Activated CD4-positive, alpha-beta memory T cell treated with anti-CD3 and anti-CD28 coated beads for 36 hours (primary cell): ENCODE results near the gene HAGH. TPM values are rescaled to one million over a fixed set of nuclear protein-coding genes. Genes with fewer than 3 reads are reported as not detected.

ENCODE experiments used
- CTCF ChIA-PET: fragments of 350-600 bp; sonication (Branson Sonifier 250); formaldehyde crosslinking; loops from one replicate; lab custom pipeline; 2021; ENCODE audit warnings: antibody characterized with exemption, inconsistent platforms; lab: Charles Lee
- POLR2A ChIA-PET: fragments of 350-600 bp; sonication (Branson Sonifier 250); formaldehyde crosslinking; loops from one replicate; lab custom pipeline; 2021; ENCODE audit warnings: antibody characterized with exemption; lab: Charles Lee
- DNase-seq: peaks from one replicate; pipeline ENCODE4 v3.0.0-alpha.2; 2020
- H3K27ac Mint-ChIP-seq: one replicate; pipeline ENCODE4 v1.8.0; 2021; ENCODE audit warnings: mixed read lengths
- H3K27me3 Mint-ChIP-seq: one replicate; pipeline ENCODE4 v1.8.0; 2021; ENCODE audit warnings: mixed read lengths
- H3K36me3 Mint-ChIP-seq: one replicate; pipeline ENCODE4 v1.8.0; 2021; ENCODE audit warnings: mixed read lengths
- H3K4me1 Mint-ChIP-seq: one replicate; pipeline ENCODE4 v1.8.0; 2021; ENCODE audit warnings: low read depth, mixed read lengths
- H3K4me3 Mint-ChIP-seq: one replicate; pipeline ENCODE4 v1.8.0; 2021; ENCODE audit warnings: mild to moderate bottlenecking, mixed read lengths
- H3K9me3 Mint-ChIP-seq: one replicate; pipeline ENCODE4 v1.8.0; 2021; ENCODE audit warnings: mixed read lengths
- intact Hi-C: fragments of 100-400 bp; cut with micrococcal nuclease; formaldehyde crosslinking; loops from one replicate; pipeline ENCODE4 v1.15.1; 2023
- total RNA-seq, 2 experiments: library from RNA; stranded (reverse); gene quantifications; one replicate each; pipeline ENCODE4 v1.2.3, GENCODE V29; 2021

The HAGH gene
- total RNA-seq, 2 experiments from 2014 or later = 45.1 to 46.2 TPM

DNA sequence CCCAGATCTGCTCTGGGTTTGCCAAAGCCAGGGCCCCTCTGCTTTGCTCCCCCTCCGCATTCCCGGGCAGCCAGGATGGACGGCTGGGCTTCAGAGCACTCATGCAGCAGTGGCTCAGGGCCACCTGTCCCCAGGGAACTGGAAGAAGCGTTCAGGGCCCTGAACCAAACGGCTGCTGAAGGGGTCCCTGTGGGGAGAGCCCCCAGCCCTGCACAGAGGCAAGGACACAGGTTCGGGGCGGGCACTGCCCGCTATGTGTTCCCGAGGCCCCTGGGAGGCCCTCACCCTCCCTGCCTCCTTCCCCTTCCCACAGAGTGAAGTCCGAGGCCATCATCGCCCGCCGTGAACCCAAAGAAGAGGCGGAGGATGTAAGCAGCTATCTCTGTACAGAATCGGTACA is 65.7 kb downstream of the HAGH start:
- no peak for DNase-seq
- Mint-ChIP-seq H3K27me3 (no peaks in the 10 kb centered on the region), H3K9me3 (no peaks in the 10 kb centered on the region), H3K36me3 (peaks cover 4% of the 10 kb centered on the region), H3K4me3 (no peak overlapping the region), H3K4me1 (peaks cover 9% of the 10 kb centered on the region), H3K27ac (no peak overlapping the region)
- intact Hi-C loops = no loop called here
- ChIA-PET POLR2A (no interaction called here), CTCF (interaction anchor here (1.3 kb wide), 1 partner anchor 37 kb away, joined by 3 read pairs; no protein-coding TSS in a partner anchor)

- H3K4me1 Mint-ChIP-seq = peaks cover 9% of the 10 kb centered on the region
- H3K27ac Mint-ChIP-seq = no peak overlapping the region
- H3K4me3 Mint-ChIP-seq = no peak overlapping the region
- intact Hi-C loops = no loop called here
- DNase-seq = no peak
- ChIA-PET POLR2A (interaction anchor here (1.4 kb wide), 1 partner anchor 11 kb away, joined by 3 read pairs; no protein-coding TSS in a partner anchor), CTCF (no interaction called here)
- H3K36me3 Mint-ChIP-seq = peaks cover 4% of the 10 kb centered on the region
- H3K9me3 Mint-ChIP-seq = no peaks in the 10 kb centered on the region
- H3K27me3 Mint-ChIP-seq = no peaks in the 10 kb centered on the region
Measured at GRCh38 chr16:1759511-1759910, 67.1 kb downstream of the HAGH start.

GRCh38 chr16:1758923-1759322 is 67.7 kb downstream of the HAGH start:
- CTCF ChIA-PET = interaction anchor here (0.8 kb wide), 1 partner anchor 35 kb away, joined by 3 read pairs; no protein-coding TSS in a partner anchor
- intact Hi-C loops = no loop called here
- Mint-ChIP-seq H3K4me1 (peaks cover 9% of the 10 kb centered on the region), H3K27me3 (no peaks in the 10 kb centered on the region), H3K36me3 (peaks cover 6% of the 10 kb centered on the region), H3K9me3 (no peaks in the 10 kb centered on the region), H3K27ac (no peak overlapping the region), H3K4me3 (no peak overlapping the region)
- POLR2A ChIA-PET = interaction anchor here (1.4 kb wide), 1 partner anchor 12 kb away, joined by 3 read pairs; no protein-coding TSS in a partner anchor
- DNase-seq = no peak

GRCh38 chr16:1757714-1758461 is 68.7 kb downstream of the HAGH start:
- Mint-ChIP-seq H3K9me3 (no peaks in the 10 kb centered on the region), H3K4me3 (no peak overlapping the region), H3K27me3 (no peaks in the 10 kb centered on the region), H3K27ac (peak overlapping the region; percentile 43), H3K4me1 (peaks cover 9% of the 10 kb centered on the region), H3K36me3 (peaks cover 6% of the 10 kb centered on the region)
- POLR2A ChIA-PET = no interaction called here
- DNase-seq = no peak
- CTCF ChIA-PET = interaction anchor here (0.8 kb wide), 1 partner anchor 34 kb away, joined by 3 read pairs; no protein-coding TSS in a partner anchor
- intact Hi-C loops = no loop called here

Other genes starting within 250 kb of the HAGH start
- 1 to 10 TPM; 8.4 to 9.5 TPM for gene IFT140, start 214.8 kb downstream of the HAGH start, total RNA-seq
- 10 to 100 TPM; 14.5 to 14.6 TPM for gene CRAMP1, start 214.5 kb downstream of the HAGH start, total RNA-seq
- gene JPT2, start 148.5 kb downstream of the HAGH start, total RNA-seq = 10 to 100 TPM; 62.1 to 65.9 TPM
- gene MAPK8IP3, start 120.6 kb downstream of the HAGH start, total RNA-seq = 10 to 100 TPM; 51.7 to 56.8 TPM
- gene NME3, start 55.3 kb downstream of the HAGH start, total RNA-seq = 10 to 100 TPM; 53.0 to 53.1 TPM
- 10 to 100 TPM; 11.9 to 15.3 TPM for gene EME2, start 54.0 kb downstream of the HAGH start, total RNA-seq
- gene MRPS34, start 53.7 kb downstream of the HAGH start, total RNA-seq = 100 to 1,000 TPM; 151 to 152 TPM
- gene SPSB3, start 44.3 kb downstream of the HAGH start, total RNA-seq = 10 to 100 TPM; 21.2 to 21.8 TPM
- gene NUBP2, start 43.9 kb downstream of the HAGH start, total RNA-seq = 10 to 100 TPM; 45.9 to 48.0 TPM
- gene IGFALS, start 33.1 kb downstream of the HAGH start, total RNA-seq = not detected
- 1 to 10 TPM; 8.5 to 8.8 TPM for gene FAHD1, start 381 bp upstream of the HAGH start, total RNA-seq
- gene MEIOB, start 45.3 kb upstream of the HAGH start, total RNA-seq = not detected
- not detected for gene HS3ST6, start 91.6 kb upstream of the HAGH start, total RNA-seq
- 10 to 100 TPM; 20.7 to 23.6 TPM for gene MSRB1, start 116.4 kb upstream of the HAGH start, total RNA-seq
- not detected for gene RPL3L, start 127.9 kb upstream of the HAGH start, total RNA-seq
- 100 to 1,000 TPM; 122 to 125 TPM for gene NDUFB10, start 132.7 kb upstream of the HAGH start, total RNA-seq
- gene RPS2, start 138.0 kb upstream of the HAGH start, total RNA-seq = 1,000 to 10,000 TPM; 5,123 to 5,136 TPM
- gene RNF151, start 140.0 kb upstream of the HAGH start, total RNA-seq = not detected
- 10 to 100 TPM; 45.7 to 47.3 TPM for gene TBL3, start 145.2 kb upstream of the HAGH start, total RNA-seq
- gene NOXO1, start 154.6 kb upstream of the HAGH start, total RNA-seq = not detected
- gene GFER, start 157.4 kb upstream of the HAGH start, total RNA-seq = 10 to 100 TPM; 34.4 to 37.5 TPM
- gene SYNGR3, start 163.1 kb upstream of the HAGH start, total RNA-seq = 10 to 100 TPM; 11.9 to 12.4 TPM
- gene ZNF598, start 183.0 kb upstream of the HAGH start, total RNA-seq = 10 to 100 TPM; 67.2 to 67.6 TPM
- 1 to 10 TPM; 1.3 to 2.0 TPM for gene NPW, start 193.0 kb upstream of the HAGH start, total RNA-seq
- gene NHERF2, start 200.1 kb upstream of the HAGH start, total RNA-seq = 1 to 10 TPM; 1.1 to 1.4 TPM
- 10 to 100 TPM; 24.3 to 26.2 TPM for gene NTHL1, start 221.0 kb upstream of the HAGH start, total RNA-seq
- 10 to 100 TPM; 56.6 to 63.9 TPM for gene TSC2, start 221.2 kb upstream of the HAGH start, total RNA-seq